Liver (tissue), 3 donors: ENCODE measurements around the gene RNF5.

Source experiments
- ATF3 ChIP-seq: IDR thresholded peaks from 2 replicates; pipeline ENCODE4 v1.6.1; 2016; ENCODE audit warnings: antibody characterized with exemption
- CTCF ChIP-seq: fragments of 150-350 bp; IDR thresholded peaks from 2 replicates; pipeline ENCODE4 v1.5.1; 2017; ENCODE audit warnings: improper control_type of control experiment, low read depth, low read length; ENCODE audit not compliant: missing input control
- EGR1 ChIP-seq, 2 donors: IDR thresholded peaks; 2 replicates each; pipeline ENCODE4 v1.6.1; 2016 to 2018; ENCODE audit warnings: antibody characterized with exemption in 2 of 2, low read depth in 2 of 2
- HNF4A ChIP-seq, 2 donors: conservative IDR thresholded peaks; 2 replicates each; pipeline ENCODE4 v1.6.1; 2016; ENCODE audit warnings: antibody characterized with exemption in 2 of 2, mild to moderate bottlenecking in 2 of 2
- JUND ChIP-seq, 2 donors: IDR thresholded peaks; 2 replicates each; pipeline ENCODE4 v1.6.1; 2016; ENCODE audit warnings: antibody characterized with exemption in 2 of 2
- REST ChIP-seq: IDR thresholded peaks from 2 replicates; pipeline ENCODE4 v1.6.1; 2016; ENCODE audit warnings: antibody characterized with exemption, mild to moderate bottlenecking
- RXRA ChIP-seq, 2 donors: IDR thresholded peaks; 2 replicates each; pipeline ENCODE4 v1.6.1; 2017 to 2018; ENCODE audit warnings: antibody characterized with exemption in 2 of 2, mild to moderate bottlenecking in 1 of 2
- SP1 ChIP-seq: IDR thresholded peaks from 2 replicates; pipeline ENCODE4 v1.6.1; 2018; ENCODE audit warnings: antibody characterized with exemption, mild to moderate bottlenecking
- TAF1 ChIP-seq: conservative IDR thresholded peaks from 2 replicates; pipeline ENCODE4 v1.6.1; 2016; ENCODE audit warnings: antibody characterized with exemption, mild to moderate bottlenecking
- TF ChIP-seq, protein P1 (sequence below): IDR thresholded peaks from 2 replicates; pipeline ENCODE4 v1.6.1; 2016; ENCODE audit warnings: antibody characterized with exemption
- TF ChIP-seq, protein P2 (sequence below): IDR thresholded peaks from 2 replicates; pipeline ENCODE4 v1.6.1; 2016; ENCODE audit warnings: antibody characterized with exemption
- donor health status: healthy.
- donor health status: healthy.

DNA sequence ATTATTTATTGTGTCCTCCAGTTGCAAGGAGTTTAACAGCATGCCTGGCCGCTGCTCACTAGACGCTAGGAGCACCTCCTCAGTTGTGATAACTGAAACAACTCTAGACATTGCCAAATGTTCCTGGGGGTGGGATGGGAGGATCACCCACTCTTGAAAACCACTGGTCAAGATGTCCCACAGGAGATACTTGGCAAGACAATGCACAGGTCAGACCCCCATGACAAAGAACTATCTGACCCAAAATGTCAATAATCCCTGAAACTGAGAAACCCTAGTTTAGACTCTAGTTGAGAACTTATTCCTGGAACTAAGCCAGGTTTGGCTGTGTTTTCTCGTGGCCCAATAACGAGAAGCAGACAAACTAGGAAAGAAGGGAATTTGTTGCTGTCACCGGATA, 38.6 kb upstream of the RNF5 start:
- no peak for TF ChIP-seq EGR1 (IDR thresholded peaks at IDR 0.05; ENCODE audit: low read depth in 2 of 2)
- TF ChIP-seq CTCF: no peak
- TF ChIP-seq TAF1: no peak
- TF ChIP-seq SP1: no peak
- TF ChIP-seq REST: no peak
- TF ChIP-seq HNF4A (conservative IDR thresholded peaks at IDR 0.05): no peak
- no peak for TF ChIP-seq ATF3
- TF ChIP-seq, protein P1, sequence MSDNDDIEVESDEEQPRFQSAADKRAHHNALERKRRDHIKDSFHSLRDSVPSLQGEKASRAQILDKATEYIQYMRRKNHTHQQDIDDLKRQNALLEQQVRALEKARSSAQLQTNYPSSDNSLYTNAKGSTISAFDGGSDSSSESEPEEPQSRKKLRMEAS: no peak
- TF ChIP-seq JUND (IDR thresholded peaks at IDR 0.05): no peak
- TF ChIP-seq, protein P2, sequence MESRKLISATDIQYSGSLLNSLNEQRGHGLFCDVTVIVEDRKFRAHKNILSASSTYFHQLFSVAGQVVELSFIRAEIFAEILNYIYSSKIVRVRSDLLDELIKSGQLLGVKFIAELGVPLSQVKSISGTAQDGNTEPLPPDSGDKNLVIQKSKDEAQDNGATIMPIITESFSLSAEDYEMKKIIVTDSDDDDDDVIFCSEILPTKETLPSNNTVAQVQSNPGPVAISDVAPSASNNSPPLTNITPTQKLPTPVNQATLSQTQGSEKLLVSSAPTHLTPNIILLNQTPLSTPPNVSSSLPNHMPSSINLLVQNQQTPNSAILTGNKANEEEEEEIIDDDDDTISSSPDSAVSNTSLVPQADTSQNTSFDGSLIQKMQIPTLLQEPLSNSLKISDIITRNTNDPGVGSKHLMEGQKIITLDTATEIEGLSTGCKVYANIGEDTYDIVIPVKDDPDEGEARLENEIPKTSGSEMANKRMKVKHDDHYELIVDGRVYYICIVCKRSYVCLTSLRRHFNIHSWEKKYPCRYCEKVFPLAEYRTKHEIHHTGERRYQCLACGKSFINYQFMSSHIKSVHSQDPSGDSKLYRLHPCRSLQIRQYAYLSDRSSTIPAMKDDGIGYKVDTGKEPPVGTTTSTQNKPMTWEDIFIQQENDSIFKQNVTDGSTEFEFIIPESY: no peak
- no peak for TF ChIP-seq RXRA (IDR thresholded peaks at IDR 0.05)
